H1 (cell line): ENCODE measurements around the gene NYAP2. TPM values are rescaled to one million over a fixed set of nuclear protein-coding genes. Genes with fewer than 3 reads are reported as not detected.

ENCODE experiments used
- CTCF ChIA-PET: fragments of 300-600 bp; sonication (Branson Sonifier 250); formaldehyde crosslinking; loops from one replicate; lab custom pipeline; 2021; ENCODE audit not compliant: partially characterized antibody; lab: Charles Lee
- POLR2A ChIA-PET: fragments of 300-600 bp; sonication (Branson Sonifier 250); formaldehyde crosslinking; loops from one replicate; lab custom pipeline; 2021; ENCODE audit warnings: inconsistent platforms; ENCODE audit not compliant: partially characterized antibody; lab: Charles Lee
- DNase-seq, 2 experiments: peaks; one replicate each; pipeline versions ENCODE4 v3.0.0 to v3.0.0-alpha.2; 2010 to 2022; ENCODE audit warnings: low spot score in 2 of 2, low read depth in 1 of 2, mixed read lengths in 1 of 2
- FAIRE-seq: peaks from 2 replicates; lab custom pipeline; 2011; peaks lifted over from hg19 to GRCh38; lab: Jason Lieb, UNC
- H2AFZ ChIP-seq: 2 replicates; pipeline ENCODE4 v1.8.1; 2012; ENCODE audit warnings: low read length, inconsistent platforms
- H2AK5ac ChIP-seq: 2 replicates; pipeline ENCODE4 v1.6.1; 2013; ENCODE audit warnings: low read depth, low read length
- H2BK120ac ChIP-seq: replicated peaks from 2 replicates; pipeline ENCODE3; 2013; ENCODE audit warnings: low read depth, low read length, inconsistent platforms
- H2BK12ac ChIP-seq: 2 replicates; pipeline ENCODE4 v1.6.1; 2013; ENCODE audit warnings: low read depth, low read length
- H2BK15ac ChIP-seq: 2 replicates; pipeline ENCODE4 v1.6.1; 2013; ENCODE audit warnings: low read length
- H2BK20ac ChIP-seq: 2 replicates; pipeline ENCODE4 v1.6.1; 2013; ENCODE audit warnings: low read length
- H2BK5ac ChIP-seq: 2 replicates; pipeline ENCODE4 v1.6.1; 2013; ENCODE audit warnings: low read depth, low read length
- H3K14ac ChIP-seq: 2 replicates; pipeline ENCODE4 v1.6.1; 2013; ENCODE audit warnings: inconsistent platforms; ENCODE audit not compliant: insufficient read length
- H3K18ac ChIP-seq: 2 replicates; pipeline ENCODE4 v1.6.1; 2013; ENCODE audit warnings: low read length; ENCODE audit errors: extremely low read depth
- H3K23ac ChIP-seq: 2 replicates; pipeline ENCODE4 v1.6.1; 2013; ENCODE audit warnings: inconsistent platforms; ENCODE audit not compliant: insufficient read length
- H3K23me2 ChIP-seq: 2 replicates; pipeline ENCODE4 v1.6.1; 2013; ENCODE audit warnings: low read depth, low read length
- H3K27ac ChIP-seq: 2 replicates; pipeline ENCODE4 v1.6.1; 2011; ENCODE audit warnings: low read depth, low read length, inconsistent platforms
- H3K27me3 ChIP-seq, 4 experiments: replicated peaks in 1 of 4; 1 replicate in 1 of 4; 2 replicates in 3 of 4; pipeline versions ENCODE4 v1.6.1 to v1.8.1; 2011 to 2013; ENCODE audit warnings: low read length in 3 of 4, mild to moderate bottlenecking in 3 of 4, inconsistent platforms in 2 of 4, mixed read lengths in 2 of 4, moderate library complexity in 1 of 4; ENCODE audit not compliant: control insufficient read depth in 3 of 4, insufficient read depth in 3 of 4; ENCODE audit errors: extremely low read depth in 1 of 4
- H3K36me3 ChIP-seq, 4 experiments: 2 replicates each; pipeline versions ENCODE4 v1.6.1 to v1.8.1; 2011 to 2013; ENCODE audit warnings: mild to moderate bottlenecking in 4 of 4, low read length in 3 of 4, moderate library complexity in 2 of 4, control low read depth in 1 of 4, inconsistent platforms in 1 of 4; ENCODE audit not compliant: insufficient read depth in 4 of 4, control insufficient read depth in 2 of 4
- H3K4ac ChIP-seq: replicated peaks from 2 replicates; pipeline ENCODE3; 2013; ENCODE audit warnings: low read length, low read depth, mixed read lengths, inconsistent platforms; ENCODE audit not compliant: insufficient read length
- H3K4me1 ChIP-seq, 4 experiments: replicated peaks in 1 of 4; 1 replicate in 1 of 4; 2 replicates in 3 of 4; pipeline versions ENCODE4 v1.6.1 to v1.8.1; 2011 to 2013; ENCODE audit warnings: low read length in 3 of 4, inconsistent platforms in 2 of 4, mixed read lengths in 1 of 4; ENCODE audit not compliant: insufficient read depth in 4 of 4, control insufficient read depth in 3 of 4
- H3K4me2 ChIP-seq, 2 experiments: 2 replicates each; pipeline versions ENCODE4 v1.6.1 to v1.8.1; 2011 to 2013; ENCODE audit warnings: low read depth in 2 of 2, low read length in 2 of 2, control low read depth in 1 of 2, inconsistent platforms in 1 of 2, mild to moderate bottlenecking in 1 of 2; ENCODE audit not compliant: insufficient read depth in 1 of 2
- H3K4me3 ChIP-seq, 4 experiments: fragments of 200-600, 300-600 bp in 1 of 4; sonication (generic), shearing (Covaris generic), sonication (Bioruptor Twin) in 1 of 4; 2 replicates each; pipeline versions ENCODE4 v1.5.1 to v1.8.1; 2011 to 2016; ENCODE audit warnings: low read length in 4 of 4, low read depth in 3 of 4, control low read depth in 2 of 4, inconsistent platforms in 2 of 4, mild to moderate bottlenecking in 2 of 4, mixed read lengths in 1 of 4, moderate library complexity in 1 of 4; ENCODE audit not compliant: insufficient read depth in 2 of 4; ENCODE audit errors: extremely low read depth in 1 of 4
- H3K56ac ChIP-seq: replicated peaks from 2 replicates; pipeline ENCODE3; 2013; ENCODE audit warnings: low read depth, mild to moderate bottlenecking, mixed read lengths, low read length, inconsistent platforms; ENCODE audit not compliant: insufficient read length
- H3K79me1 ChIP-seq: 2 replicates; pipeline ENCODE4 v1.6.1; 2013; ENCODE audit warnings: low read depth, low read length, control low read depth
- H3K79me2 ChIP-seq, 2 experiments: 2 replicates each; pipeline versions ENCODE4 v1.6.1 to v1.8.1; 2012 to 2013; ENCODE audit warnings: low read length in 2 of 2, mild to moderate bottlenecking in 2 of 2, inconsistent platforms in 1 of 2; ENCODE audit not compliant: insufficient read depth in 2 of 2, control insufficient read depth in 1 of 2
- H3K9ac ChIP-seq, 4 experiments: replicated peaks in 1 of 4; 1 replicate in 1 of 4; 2 replicates in 3 of 4; pipeline versions ENCODE4 v1.6.1 to v1.8.1; 2011 to 2013; ENCODE audit warnings: low read depth in 3 of 4, low read length in 3 of 4, control low read depth in 2 of 4, mild to moderate bottlenecking in 2 of 4, moderate library complexity in 2 of 4, inconsistent platforms in 1 of 4; ENCODE audit errors: extremely low read depth in 1 of 4
- H3K9me3 ChIP-seq, 2 experiments: 2 replicates each; pipeline versions ENCODE4 v1.6.1 to v1.8.1; 2012 to 2013; ENCODE audit warnings: mild to moderate bottlenecking in 2 of 2, moderate library complexity in 2 of 2, control low read depth in 1 of 2, inconsistent platforms in 1 of 2, low read depth in 1 of 2, low read length in 1 of 2, mixed read lengths in 1 of 2; ENCODE audit not compliant: insufficient read depth in 2 of 2
- H4K20me1 ChIP-seq, 2 experiments: replicated peaks in 1 of 2; 2 replicates each; pipeline versions ENCODE3 to v1.8.1; 2011 to 2013; ENCODE audit warnings: inconsistent platforms in 2 of 2, low read length in 2 of 2, mild to moderate bottlenecking in 1 of 2; ENCODE audit not compliant: insufficient read depth in 2 of 2, control insufficient read depth in 1 of 2
- H4K5ac ChIP-seq: 2 replicates; pipeline ENCODE4 v1.6.1; 2013; ENCODE audit warnings: low read length, low read depth, mixed read lengths, inconsistent platforms; ENCODE audit not compliant: insufficient read length
- H4K8ac ChIP-seq: 2 replicates; pipeline ENCODE4 v1.8.0; 2013; ENCODE audit warnings: mild to moderate bottlenecking, moderate library complexity, low read length, inconsistent platforms; ENCODE audit not compliant: insufficient read depth; ENCODE audit errors: extremely low read depth
- H4K91ac ChIP-seq: replicated peaks from 2 replicates; pipeline ENCODE3; 2013; ENCODE audit warnings: low read length, mixed read lengths, inconsistent platforms; ENCODE audit not compliant: insufficient read length
- BACH1 ChIP-seq: IDR thresholded peaks from 2 replicates; pipeline ENCODE4 v1.6.1; 2012; ENCODE audit warnings: low read length, improper control_type of control experiment
- NANOG ChIP-seq: IDR thresholded peaks from 2 replicates; pipeline ENCODE4 v1.6.1; 2011; ENCODE audit warnings: low read length, low read depth, mild to moderate bottlenecking, inconsistent platforms; ENCODE audit not compliant: insufficient read depth, poor library complexity, severe bottlenecking
- NRF1 ChIP-seq: IDR thresholded peaks from 2 replicates; pipeline ENCODE4 v1.6.1; 2011; ENCODE audit warnings: mild to moderate bottlenecking, low read depth, low read length, improper control_type of control experiment
- SAP30 ChIP-seq: fragments of 300-600 bp; sonication (generic); IDR thresholded peaks from 2 replicates; pipeline ENCODE4 v1.7.1; 2012; ENCODE audit warnings: low read length, moderate library complexity, mild to moderate bottlenecking, inconsistent platforms; ENCODE audit not compliant: insufficient read depth, insufficient replicate concordance
- TAF1 ChIP-seq: IDR thresholded peaks from 2 replicates; pipeline ENCODE4 v1.6.1; 2011; ENCODE audit warnings: mild to moderate bottlenecking, low read depth, low read length
- polyA plus RNA-seq, 7 experiments: library from polyadenylated mRNA; depleted of rRNA in 3 of 7; stranded (reverse) in 5 of 7; unstranded in 2 of 7; fragments of >200 nt in 5 of 7; fragments of 200-250 nt in 2 of 7; gene quantifications; 1 replicate in 5 of 7; 2 replicates in 1 of 7; 4 replicates in 1 of 7; pipeline versions ENCODE4 v1.2.1 to v1.2.3, GENCODE V29; 2011 to 2013; ENCODE audit warnings: missing spikeins in 2 of 7, mixed read lengths in 2 of 7
- total RNA-seq: library from RNA; stranded (reverse); fragmentation: NEBNext Ultra II Directional; extraction: Animal tissue kit (Norgen Biotek cat#: 25700); gene quantifications from 2 replicates; pipeline ENCODE4 v1.2.1, GENCODE V29; 2021
- TF ChIP-seq, protein P1 (sequence below): IDR thresholded peaks from 2 replicates; pipeline ENCODE4 v1.6.1; 2012; ENCODE audit warnings: low read length, inconsistent platforms

The NYAP2 gene
- total and polyA plus RNA-seq, 2 of the 8 experiments (the other 6 are each of a cell fraction or from before 2014, with no cell fraction given): not detected

DNA sequence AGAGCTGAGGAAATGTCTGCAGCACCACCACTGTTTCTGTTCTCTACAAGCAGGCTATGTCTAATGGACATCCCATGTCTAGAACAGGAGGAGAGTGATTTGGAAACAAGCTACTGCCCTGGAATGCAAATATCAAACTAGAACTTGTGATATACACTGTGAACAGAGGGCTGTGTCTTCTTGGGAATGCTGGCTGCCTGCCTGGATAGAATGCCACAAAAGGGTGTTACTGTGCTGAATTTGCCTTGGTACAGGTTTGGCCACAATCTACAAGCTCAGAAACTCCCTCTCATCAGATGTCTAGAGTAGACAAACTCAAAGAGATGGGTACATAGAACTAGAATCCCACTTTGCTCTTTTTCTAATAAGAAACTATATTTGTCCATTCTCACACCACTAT, 170.5 kb downstream of the NYAP2 start:
- Histone ChIP-seq H2BK20ac (no peak overlapping the region), H3K4me2 (no peak overlapping the region), H3K4me1 (no peaks in the 10 kb centered on the region), H3K14ac (no peak overlapping the region), H3K18ac (no peak overlapping the region), H2BK15ac (no peak overlapping the region), H4K8ac (no peak overlapping the region), H3K36me3 (no peaks in the 10 kb centered on the region; a peak in 1 of 8 replicates), H4K20me1 (no peaks in the 10 kb centered on the region), H2BK5ac (no peak overlapping the region), H3K4ac (no peak overlapping the region), H3K9ac (no peak overlapping the region), H2AK5ac (no peak overlapping the region), H2BK120ac (no peak overlapping the region), H2BK12ac (no peak overlapping the region), H3K9me3 (peaks cover 7 to 9% of the 10 kb centered on the region in 2 experiments; a peak in 2 of 4 replicates), H3K23me2 (no peaks in the 10 kb centered on the region), H3K56ac (no peak overlapping the region), H3K23ac (no peak overlapping the region), H4K5ac (no peak overlapping the region)
- ChIA-PET POLR2A (no interaction called here), CTCF (interaction anchor here (0.6 kb wide), 1 partner anchor 964 kb away, joined by 3 read pairs; no protein-coding TSS in a partner anchor)
- DNase-seq: no peak
- FAIRE-seq: no peak
- TF ChIP-seq TAF1: no peak
- TF ChIP-seq NANOG: no peak
- no peak for TF ChIP-seq SAP30
- no peak for TF ChIP-seq BACH1
- TF ChIP-seq, protein P1, sequence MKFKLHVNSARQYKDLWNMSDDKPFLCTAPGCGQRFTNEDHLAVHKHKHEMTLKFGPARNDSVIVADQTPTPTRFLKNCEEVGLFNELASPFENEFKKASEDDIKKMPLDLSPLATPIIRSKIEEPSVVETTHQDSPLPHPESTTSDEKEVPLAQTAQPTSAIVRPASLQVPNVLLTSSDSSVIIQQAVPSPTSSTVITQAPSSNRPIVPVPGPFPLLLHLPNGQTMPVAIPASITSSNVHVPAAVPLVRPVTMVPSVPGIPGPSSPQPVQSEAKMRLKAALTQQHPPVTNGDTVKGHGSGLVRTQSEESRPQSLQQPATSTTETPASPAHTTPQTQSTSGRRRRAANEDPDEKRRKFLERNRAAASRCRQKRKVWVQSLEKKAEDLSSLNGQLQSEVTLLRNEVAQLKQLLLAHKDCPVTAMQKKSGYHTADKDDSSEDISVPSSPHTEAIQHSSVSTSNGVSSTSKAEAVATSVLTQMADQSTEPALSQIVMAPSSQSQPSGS: no peak
- no peak for TF ChIP-seq NRF1
- TF ChIP-seq, all 59 proteins: peak for 0
- H3K4me3 ChIP-seq: no peak overlapping the region
- H2AFZ ChIP-seq: no peak overlapping the region
- no peaks in the 10 kb centered on the region for H3K79me2 ChIP-seq
- H3K79me1 ChIP-seq: no peaks in the 10 kb centered on the region
- H3K27ac ChIP-seq: no peak overlapping the region
- no peaks in the 10 kb centered on the region for H3K27me3 ChIP-seq
- H4K91ac ChIP-seq: no peak overlapping the region
